Mesodermal cell (in vitro differentiated cells): Measurements from ENCODE around the gene NOXRED1. TPM values are rescaled to one million over a fixed set of nuclear protein-coding genes. Genes with fewer than 3 reads are reported as not detected.
A peak's percentile ranks its signal among the peaks of the same experiment; 100 is the strongest.

Experiments
- H3K27ac ChIP-seq: 2 replicates; pipeline ENCODE4 v1.7.0; 2013; ENCODE audit warnings: mild to moderate bottlenecking, low read depth, low read length, moderate library complexity; ENCODE audit not compliant: severe bottlenecking
- H3K36me3 ChIP-seq: 2 replicates; pipeline ENCODE4 v1.7.1; 2013; ENCODE audit warnings: mild to moderate bottlenecking, low read length, moderate library complexity; ENCODE audit not compliant: control insufficient read depth, insufficient read depth
- H3K4me1 ChIP-seq: one replicate; pipeline ENCODE4 v1.7.1; 2013; ENCODE audit warnings: mild to moderate bottlenecking, low read length; ENCODE audit not compliant: insufficient read depth, control insufficient read depth, poor library complexity, severe bottlenecking
- H3K4me3 ChIP-seq: 2 replicates; pipeline ENCODE4 v1.7.0; 2013; ENCODE audit warnings: low read length, control low read depth, mild to moderate bottlenecking; ENCODE audit not compliant: insufficient read depth, poor library complexity, severe bottlenecking; ENCODE audit errors: extremely low read depth
- H3K9me3 ChIP-seq: 2 replicates; pipeline ENCODE4 v1.7.1; 2013; ENCODE audit warnings: mild to moderate bottlenecking, low read length, moderate library complexity; ENCODE audit not compliant: control insufficient read depth
- WGBS, 2 experiments: methylation state at CpG; one replicate each; pipeline ENCODE4 v1.1.5; 2013; ENCODE audit warnings: missing lambda C conversion rate in 2 of 2; ENCODE audit not compliant: insufficient coverage in 2 of 2; 5-methylcytosine and 5-hydroxymethylcytosine counted together
- polyA plus RNA-seq, 2 experiments: library from polyadenylated mRNA; stranded (reverse); fragments of 50-300 nt; gene quantifications; one replicate each; pipeline ENCODE4 v1.2.3, GENCODE V29; 2013

The NOXRED1 gene
- polyA plus RNA-seq (2013, experiment 1 of 2) = 0.18 TPM
- 0.46 TPM for polyA plus RNA-seq (2013, experiment 2 of 2)

DNA sequence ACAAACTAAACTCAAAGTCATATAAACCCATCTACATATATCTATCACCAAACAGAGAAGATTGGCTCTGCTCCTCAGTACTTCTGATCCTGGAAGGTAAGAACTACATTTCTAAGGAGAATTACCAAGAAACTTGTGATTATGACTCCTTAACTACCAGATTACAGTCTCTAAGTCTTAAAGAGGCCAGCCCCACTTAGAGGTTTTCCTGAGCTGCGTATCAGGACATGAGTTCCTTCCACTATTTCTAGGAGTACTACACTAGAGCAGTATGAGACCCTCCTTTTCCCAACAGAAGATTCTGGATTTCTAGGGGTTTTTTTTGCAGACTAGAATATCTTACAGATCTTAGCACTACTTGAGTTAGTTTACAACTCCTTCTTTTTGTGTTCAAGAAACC lies at the start of gene NOXRED1:
Gene NOXRED1 (minus strand): TSS at position 101 of the 400 bp plus-strand sequence. CDS start 634 bp downstream, outside the sequence.
- no peak within 1 kb of the TSS for H3K4me3 ChIP-seq
- H3K36me3 ChIP-seq = peaks cover 69% of the 10 kb centered on the region
- 100% methylated on average over 1 of the region's 1 CpG; no CpG with 5 or more reads in 1 of the 2 experiments for WGBS, 2 experiments

DNA sequence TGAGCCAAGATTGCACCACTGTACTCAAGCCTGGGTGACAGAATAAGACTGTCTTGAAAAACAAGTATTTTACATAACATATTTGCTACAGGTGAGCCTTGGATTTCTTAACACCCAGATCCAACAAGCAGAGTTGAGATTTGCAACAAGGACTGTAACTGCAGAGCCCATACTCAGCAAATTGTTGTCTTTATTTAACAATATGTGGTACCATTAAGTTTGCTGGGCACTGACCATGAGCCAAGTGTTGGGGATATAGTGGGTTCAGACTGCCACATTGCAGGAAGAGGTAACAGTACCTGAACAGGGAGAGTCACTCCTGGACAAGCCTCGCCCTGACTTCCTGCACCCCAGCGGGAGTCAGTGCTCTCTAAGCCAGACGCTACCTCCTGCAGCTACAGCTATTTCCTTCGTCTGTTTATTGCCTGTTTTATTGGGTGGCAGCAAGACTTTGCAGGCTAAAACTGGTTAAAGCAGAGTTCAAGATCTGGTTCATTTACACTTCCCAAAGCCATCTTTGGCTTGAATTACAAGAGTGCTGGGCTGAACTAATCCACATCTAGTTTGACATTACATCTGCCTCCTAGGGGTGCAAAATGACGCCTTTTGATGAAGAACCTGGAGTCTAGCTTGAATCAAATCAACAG lies 47.0 kb upstream of the NOXRED1 start:
- peaks cover 44% of the 10 kb centered on the region for H3K36me3 ChIP-seq
- no peak overlapping the region for H3K4me3 ChIP-seq
- no peaks in the 10 kb centered on the region for H3K4me1 ChIP-seq
- no peaks in the 10 kb centered on the region for H3K9me3 ChIP-seq
- 86 to 92% methylated on average over 3 to 5 of the region's 5 CpGs for WGBS, 2 experiments
- H3K27ac ChIP-seq = no peak overlapping the region

More for the DNA sequence above, at the start of gene NOXRED1:
- Histone ChIP-seq H3K4me1 (no peaks in the 10 kb centered on the region), H3K9me3 (peaks cover 13% of the 10 kb centered on the region), H3K27ac (no peak within 1 kb of the TSS)

GRCh38 chr14:77469539-77469938 lies 46.2 kb upstream of the NOXRED1 start:
- no peak overlapping the region for H3K27ac ChIP-seq
- no peaks in the 10 kb centered on the region for H3K9me3 ChIP-seq
- no CpG with 5 or more reads among the region's 1 CpG for WGBS, 2 experiments

GRCh38 chr14:77469067-77469505 lies 45.8 kb upstream of the NOXRED1 start:
- H3K4me1 ChIP-seq = no peaks in the 10 kb centered on the region
- 95 to 96% methylated on average over 10 to 12 of the region's 14 CpGs for WGBS, 2 experiments
- peaks cover 57% of the 10 kb centered on the region for H3K36me3 ChIP-seq
- H3K27ac ChIP-seq = no peak overlapping the region
- H3K4me3 ChIP-seq = no peak overlapping the region
- H3K9me3 ChIP-seq = no peaks in the 10 kb centered on the region

More at GRCh38 chr14:77469539-77469938, 46.2 kb upstream of the NOXRED1 start:
- peaks cover 52% of the 10 kb centered on the region for H3K36me3 ChIP-seq
- H3K4me1 ChIP-seq = no peaks in the 10 kb centered on the region
- no peak overlapping the region for H3K4me3 ChIP-seq

- WGBS, 2 experiments = 90 to 100% methylated on average over 4 of the region's 5 CpGs
- Histone ChIP-seq H3K9me3 (no peaks in the 10 kb centered on the region), H3K36me3 (peaks cover 70% of the 10 kb centered on the region), H3K4me1 (no peaks in the 10 kb centered on the region), H3K27ac (no peak overlapping the region), H3K4me3 (no peak overlapping the region)
These were observed 44.5 kb upstream of the NOXRED1 start for GRCh38 chr14:77467801-77468200.

- peak overlapping the region; percentile 96 for H3K4me3 ChIP-seq
- WGBS, 2 experiments = 58 to 65% methylated on average over 10 of the region's 13 CpGs
- no peak overlapping the region for H3K27ac ChIP-seq
- peaks cover 4% of the 10 kb centered on the region for H3K4me1 ChIP-seq
- H3K36me3 ChIP-seq = peaks cover 50% of the 10 kb centered on the region
- no peaks in the 10 kb centered on the region for H3K9me3 ChIP-seq
These were observed 35.9 kb upstream of the NOXRED1 start for GRCh38 chr14:77459072-77459723.

- Histone ChIP-seq H3K36me3 (peaks cover 48% of the 10 kb centered on the region), H3K4me3 (peak overlapping the region; percentile 96), H3K9me3 (no peaks in the 10 kb centered on the region), H3K27ac (peak overlapping the region; percentile 94), H3K4me1 (peaks cover 4% of the 10 kb centered on the region)
- WGBS, 2 experiments = 0 to 1% methylated on average over 18 to 24 of the region's 29 CpGs
These were observed 35.1 kb upstream of the NOXRED1 start for GRCh38 chr14:77458249-77458950.

DNA sequence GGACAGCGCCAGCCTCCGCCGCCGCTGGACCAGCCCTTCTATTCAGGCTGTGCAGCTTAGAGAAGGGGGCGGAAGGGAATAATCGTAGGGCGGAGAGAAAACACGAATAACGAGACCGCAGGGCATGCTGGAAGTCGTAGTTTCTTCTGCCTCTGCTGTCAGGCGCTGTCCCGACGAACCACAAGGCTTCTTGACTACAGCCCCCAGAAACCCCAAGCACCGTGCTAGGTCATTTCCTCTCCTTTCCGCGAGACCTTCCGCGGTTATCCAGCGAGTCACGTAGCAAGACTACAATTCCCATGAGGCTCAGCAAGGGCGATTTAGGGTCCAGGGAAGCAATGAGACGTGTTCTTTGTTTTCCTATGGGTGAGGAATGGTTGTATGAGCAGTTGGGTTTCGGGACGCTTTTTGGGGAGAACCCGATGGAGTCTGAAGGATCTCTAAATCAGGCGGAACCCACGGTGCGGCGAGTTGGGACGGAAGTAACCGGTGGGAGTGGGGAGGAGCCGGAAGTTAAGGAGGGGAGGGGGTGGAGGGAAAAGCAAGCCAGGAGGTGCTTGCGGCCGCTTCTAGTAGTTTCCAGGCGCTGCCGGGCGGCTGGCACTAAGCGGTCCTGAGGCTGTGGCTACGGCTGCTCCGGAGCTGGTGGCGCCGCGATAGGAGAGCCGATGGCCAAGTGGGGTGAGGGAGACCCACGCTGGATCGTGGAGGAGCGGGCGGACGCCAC lies 34.4 kb upstream of the NOXRED1 start, which contains the start of the genes AHSA1 and VIPAS39:
Gene AHSA1 (plus strand): TSS at position 572 of the 727 bp plus-strand sequence. CDS start 97 bp downstream, at position 669.
Gene VIPAS39 (minus strand): TSS at position 80 of the 727 bp plus-strand sequence. CDS start 3,499 bp downstream, outside the sequence.
- WGBS, 2 experiments = 0% methylated on average over 27 to 44 of the region's 50 CpGs
- peaks cover 4% of the 10 kb centered on the region for H3K4me1 ChIP-seq
- H3K27ac ChIP-seq = peak within 1 kb of the TSS; percentile 94
- H3K36me3 ChIP-seq = peaks cover 48% of the 10 kb centered on the region
- peak within 1 kb of the TSS; percentile 96 for H3K4me3 ChIP-seq
- no peaks in the 10 kb centered on the region for H3K9me3 ChIP-seq

- Histone ChIP-seq H3K9me3 (no peaks in the 10 kb centered on the region), H3K27ac (peak overlapping the region; percentile 94)
- 0 to 2% methylated on average over 16 to 18 of the region's 18 CpGs for WGBS, 2 experiments
These were observed 33.8 kb upstream of the NOXRED1 start for GRCh38 chr14:77457115-77457521.

More at GRCh38 chr14:77457115-77457521, 33.8 kb upstream of the NOXRED1 start:
- Histone ChIP-seq H3K4me3 (peak overlapping the region; percentile 96), H3K4me1 (peaks cover 4% of the 10 kb centered on the region), H3K36me3 (peaks cover 47% of the 10 kb centered on the region)
